Sigmoid colon (tissue), 3 donors: ENCODE data around the gene CAVIN3.

Source experiments
- CTCF ChIP-seq, 4 experiments: fragments of 450-650 bp in 3 of 4; fragments of 200-600 bp in 1 of 4; IDR thresholded peaks; one replicate each; pipeline ENCODE4 v1.5.1; 2016 to 2019; ENCODE audit warnings: antibody characterized with exemption in 4 of 4, mild to moderate bottlenecking in 3 of 4, moderate library complexity in 2 of 4
- POLR2A ChIP-seq, 2 donors: fragments of 450-650 bp; IDR thresholded peaks; one replicate each; pipeline ENCODE4 v1.6.1; 2016; ENCODE audit warnings: antibody characterized with exemption in 2 of 2, mild to moderate bottlenecking in 2 of 2, moderate library complexity in 2 of 2

DNA sequence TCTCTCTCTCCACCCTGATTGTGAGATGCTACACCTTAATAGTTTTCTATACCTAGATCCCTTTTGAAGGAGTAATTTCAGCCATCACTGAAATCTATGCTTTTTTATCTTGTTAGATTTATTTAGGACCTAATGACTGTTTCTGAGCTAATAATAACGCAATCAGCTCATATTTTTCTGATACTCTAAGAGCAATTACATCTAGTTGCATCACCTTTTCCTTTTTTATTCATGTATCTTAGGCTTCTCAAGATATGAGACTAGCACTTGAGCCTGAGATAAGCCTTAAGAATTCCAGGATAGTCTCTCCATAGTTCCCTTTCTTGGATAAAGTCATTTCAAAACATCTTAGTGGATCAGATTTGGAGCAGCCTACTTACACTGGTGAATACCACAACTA lies 25.1 kb upstream of the CAVIN3 start:
- no peak for TF ChIP-seq CTCF (IDR thresholded peaks at IDR 0.05)
- no peak for TF ChIP-seq POLR2A (IDR thresholded peaks at IDR 0.05)
